Smooth muscle cell (in vitro differentiated cells): ENCODE measurements around the gene ZNF783. TPM values are rescaled to one million over a fixed set of nuclear protein-coding genes. Genes with fewer than 3 reads are reported as not detected.
"Not testable (repeated sequence)": the region's sequence is repeated elsewhere in the genome, so short reads cannot be mapped to it uniquely, and the experiment has no call there.

ENCODE experiments used
- DNase-seq: peaks from one replicate; lab custom pipeline; 2025; ENCODE audit not compliant: unreplicated experiment; lab: John Stamatoyannopoulos, UW
- H2AFZ ChIP-seq: fragments of 200-600 bp; sonication (generic); 2 replicates; pipeline ENCODE4 v1.6.0; 2016; ENCODE audit warnings: antibody characterized with exemption, low read depth, mild to moderate bottlenecking
- H3F3A ChIP-seq: fragments of 200-600 bp; sonication (generic); 2 replicates; pipeline ENCODE4 v1.6.0; 2017; ENCODE audit warnings: antibody characterized with exemption, low read depth
- H3K27ac ChIP-seq: fragments of 200-600 bp; sonication (generic); 2 replicates; pipeline ENCODE4 v1.5.1; 2016; ENCODE audit warnings: low read depth, mild to moderate bottlenecking
- H3K27me3 ChIP-seq: fragments of 200-600 bp; sonication (generic); 2 replicates; pipeline ENCODE4 v1.6.1; 2016; ENCODE audit warnings: low read depth, mild to moderate bottlenecking
- H3K36me3 ChIP-seq: fragments of 200-600 bp; sonication (generic); 2 replicates; pipeline ENCODE4 v1.5.1; 2016; ENCODE audit warnings: low read depth
- H3K4me1 ChIP-seq: fragments of 200-600 bp; sonication (generic); 2 replicates; pipeline ENCODE4 v1.5.1; 2016; ENCODE audit warnings: low read depth
- H3K4me2 ChIP-seq: fragments of 200-600 bp; sonication (generic); 2 replicates; pipeline ENCODE4 v1.6.0; 2016; ENCODE audit warnings: mild to moderate bottlenecking
- H3K4me3 ChIP-seq: fragments of 200-600 bp; sonication (generic); 2 replicates; pipeline ENCODE4 v1.5.1; 2016; ENCODE audit warnings: mild to moderate bottlenecking
- H3K79me2 ChIP-seq: fragments of 200-600 bp; sonication (generic); 2 replicates; pipeline ENCODE4 v1.6.0; 2016; ENCODE audit warnings: low read depth, mild to moderate bottlenecking
- H3K9ac ChIP-seq: fragments of 200-600 bp; sonication (generic); 2 replicates; pipeline ENCODE4 v1.6.0; 2016; ENCODE audit warnings: low read depth
- H3K9me3 ChIP-seq: fragments of 200-600 bp; sonication (generic); replicated peaks from 2 replicates; pipeline ENCODE4 v1.5.1; 2016; ENCODE audit warnings: low read depth
- H4K20me1 ChIP-seq: fragments of 200-600 bp; sonication (generic); 2 replicates; pipeline ENCODE4 v1.6.0; 2016; ENCODE audit warnings: low read depth
- WGBS: methylation state at CpG from one replicate; pipeline ENCODE4 v1.1.7; 2016; ENCODE audit warnings: low lambda C conversion rate; 5-methylcytosine and 5-hydroxymethylcytosine counted together
- polyA plus RNA-seq: library from polyadenylated mRNA; unstranded; fragments of >200 nt; fragmentation: Nextera tagmentation; extraction: Ambion mirVana; gene quantifications from 2 replicates; pipeline ENCODE4 v1.2.1, GENCODE V29; 2016
- total RNA-seq: library from RNA; depleted of rRNA; stranded (reverse); fragments of >200 nt; gene quantifications from 2 replicates; pipeline ENCODE4 v1.2.3, GENCODE V29; 2014
- TF ChIP-seq, protein P1 (sequence below): fragments of 200-600 bp; sonication (generic); IDR thresholded peaks from 2 replicates; pipeline ENCODE4 v1.5.1; 2017; ENCODE audit warnings: borderline replicate concordance, mild to moderate bottlenecking, antibody characterized with exemption; ENCODE audit not compliant: insufficient read depth, poor library complexity, severe bottlenecking

The ZNF783 gene
- total and polyA plus RNA-seq, 2 experiments from 2014 or later, result 7.2 to 8.1 TPM

DNA sequence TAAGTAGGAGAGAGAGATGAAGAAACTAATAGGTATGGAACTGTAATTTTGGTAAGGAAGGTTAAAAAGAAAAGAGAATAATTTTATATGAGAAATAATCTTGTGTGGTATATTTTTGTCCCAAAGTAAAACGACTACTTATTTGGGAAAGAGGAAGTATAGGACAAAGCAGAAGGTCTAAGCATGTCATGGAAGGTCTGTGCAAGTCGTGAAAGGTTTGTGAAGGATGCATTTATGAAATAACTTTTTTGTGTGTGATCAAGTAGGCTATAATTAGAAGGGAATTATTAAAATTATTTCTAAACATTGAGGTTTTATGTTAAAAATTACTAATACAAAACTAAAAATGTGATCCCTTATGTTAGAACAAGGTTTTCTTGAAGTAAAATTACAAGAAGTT is 63.3 kb downstream of the ZNF783 start:
- Histone ChIP-seq H3K27ac (no peak overlapping the region), H3K27me3 (no peaks in the 10 kb centered on the region), H3K4me2 (no peak overlapping the region), H3K9ac (no peak overlapping the region), H3K4me1 (no peaks in the 10 kb centered on the region), H3F3A (no peaks in the 10 kb centered on the region), H3K36me3 (no peaks in the 10 kb centered on the region), H4K20me1 (no peaks in the 10 kb centered on the region), H3K79me2 (no peaks in the 10 kb centered on the region), H2AFZ (no peak overlapping the region), H3K9me3 (no peaks in the 10 kb centered on the region), H3K4me3 (no peak overlapping the region)
- TF ChIP-seq, protein P1, sequence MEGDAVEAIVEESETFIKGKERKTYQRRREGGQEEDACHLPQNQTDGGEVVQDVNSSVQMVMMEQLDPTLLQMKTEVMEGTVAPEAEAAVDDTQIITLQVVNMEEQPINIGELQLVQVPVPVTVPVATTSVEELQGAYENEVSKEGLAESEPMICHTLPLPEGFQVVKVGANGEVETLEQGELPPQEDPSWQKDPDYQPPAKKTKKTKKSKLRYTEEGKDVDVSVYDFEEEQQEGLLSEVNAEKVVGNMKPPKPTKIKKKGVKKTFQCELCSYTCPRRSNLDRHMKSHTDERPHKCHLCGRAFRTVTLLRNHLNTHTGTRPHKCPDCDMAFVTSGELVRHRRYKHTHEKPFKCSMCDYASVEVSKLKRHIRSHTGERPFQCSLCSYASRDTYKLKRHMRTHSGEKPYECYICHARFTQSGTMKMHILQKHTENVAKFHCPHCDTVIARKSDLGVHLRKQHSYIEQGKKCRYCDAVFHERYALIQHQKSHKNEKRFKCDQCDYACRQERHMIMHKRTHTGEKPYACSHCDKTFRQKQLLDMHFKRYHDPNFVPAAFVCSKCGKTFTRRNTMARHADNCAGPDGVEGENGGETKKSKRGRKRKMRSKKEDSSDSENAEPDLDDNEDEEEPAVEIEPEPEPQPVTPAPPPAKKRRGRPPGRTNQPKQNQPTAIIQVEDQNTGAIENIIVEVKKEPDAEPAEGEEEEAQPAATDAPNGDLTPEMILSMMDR, result no peak
- 58% methylated on average over 2 of the region's 2 CpGs for WGBS
- DNase-seq, result no peak

DNA sequence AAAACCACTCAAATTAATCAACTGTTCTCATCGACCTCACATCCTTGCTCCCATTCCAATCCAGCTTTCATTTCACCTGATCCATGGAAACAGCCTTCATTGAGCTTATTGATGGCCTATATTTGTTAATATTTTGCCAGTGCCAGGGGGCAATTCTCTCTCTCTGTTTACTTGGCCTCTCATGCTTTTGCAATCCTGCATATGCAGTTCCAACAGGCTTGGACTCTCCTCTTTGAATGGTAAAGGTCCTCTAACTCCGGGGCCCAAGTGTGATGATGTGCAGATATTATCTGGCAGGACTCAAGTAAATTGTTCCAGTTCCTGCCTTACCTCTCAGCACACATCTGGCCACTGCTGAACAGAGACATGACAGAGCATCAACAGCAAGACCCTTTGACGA is 67.3 kb downstream of the ZNF783 start:
- no peaks in the 10 kb centered on the region for H3K27me3 ChIP-seq
- no peaks in the 10 kb centered on the region for H3F3A ChIP-seq
- no peaks in the 10 kb centered on the region for H3K79me2 ChIP-seq
- 54% methylated on average over 3 of the region's 3 CpGs for WGBS
- no peak overlapping the region for H3K9ac ChIP-seq
- no peaks in the 10 kb centered on the region for H4K20me1 ChIP-seq
- no peaks in the 10 kb centered on the region for H3K4me1 ChIP-seq
- H3K9me3 ChIP-seq, result no peaks in the 10 kb centered on the region
- no peak overlapping the region for H3K27ac ChIP-seq
- no peaks in the 10 kb centered on the region for H3K36me3 ChIP-seq
- H3K4me3 ChIP-seq, result no peak overlapping the region
- DNase-seq, result no peak
- TF ChIP-seq, protein P1, result no peak
- H2AFZ ChIP-seq, result no peak overlapping the region
- H3K4me2 ChIP-seq, result no peak overlapping the region

- H3K27ac ChIP-seq, result no peak overlapping the region
- H4K20me1 ChIP-seq, result no peaks in the 10 kb centered on the region
- H3K9me3 ChIP-seq, result no peaks in the 10 kb centered on the region
- H3K36me3 ChIP-seq, result no peaks in the 10 kb centered on the region
- no peaks in the 10 kb centered on the region for H3K4me1 ChIP-seq
- H3F3A ChIP-seq, result no peaks in the 10 kb centered on the region
- H3K4me2 ChIP-seq, result no peak overlapping the region
- no peak overlapping the region for H3K4me3 ChIP-seq
- 87% methylated on average over 3 of the region's 3 CpGs for WGBS
- no peaks in the 10 kb centered on the region for H3K27me3 ChIP-seq
- no peaks in the 10 kb centered on the region for H3K79me2 ChIP-seq
- no peak overlapping the region for H3K9ac ChIP-seq
- TF ChIP-seq, protein P1, result no peak
- no peak for DNase-seq
- no peak overlapping the region for H2AFZ ChIP-seq
Observed at GRCh38 chr7:149329766-149330334, 67.9 kb downstream of the ZNF783 start.

GRCh38 chr7:149330914-149331567 is 69.0 kb downstream of the ZNF783 start:
- Histone ChIP-seq H3K4me1 (no peaks in the 10 kb centered on the region), H3K4me3 (no peak overlapping the region), H2AFZ (no peak overlapping the region), H3K9ac (no peak overlapping the region), H4K20me1 (no peaks in the 10 kb centered on the region), H3F3A (no peaks in the 10 kb centered on the region), H3K4me2 (no peak overlapping the region), H3K9me3 (no peaks in the 10 kb centered on the region), H3K27ac (no peak overlapping the region), H3K79me2 (no peaks in the 10 kb centered on the region), H3K27me3 (no peaks in the 10 kb centered on the region), H3K36me3 (no peaks in the 10 kb centered on the region)
- no peak for DNase-seq
- 95% methylated on average over 2 of the region's 2 CpGs for WGBS
- TF ChIP-seq, protein P1, result no peak

DNA sequence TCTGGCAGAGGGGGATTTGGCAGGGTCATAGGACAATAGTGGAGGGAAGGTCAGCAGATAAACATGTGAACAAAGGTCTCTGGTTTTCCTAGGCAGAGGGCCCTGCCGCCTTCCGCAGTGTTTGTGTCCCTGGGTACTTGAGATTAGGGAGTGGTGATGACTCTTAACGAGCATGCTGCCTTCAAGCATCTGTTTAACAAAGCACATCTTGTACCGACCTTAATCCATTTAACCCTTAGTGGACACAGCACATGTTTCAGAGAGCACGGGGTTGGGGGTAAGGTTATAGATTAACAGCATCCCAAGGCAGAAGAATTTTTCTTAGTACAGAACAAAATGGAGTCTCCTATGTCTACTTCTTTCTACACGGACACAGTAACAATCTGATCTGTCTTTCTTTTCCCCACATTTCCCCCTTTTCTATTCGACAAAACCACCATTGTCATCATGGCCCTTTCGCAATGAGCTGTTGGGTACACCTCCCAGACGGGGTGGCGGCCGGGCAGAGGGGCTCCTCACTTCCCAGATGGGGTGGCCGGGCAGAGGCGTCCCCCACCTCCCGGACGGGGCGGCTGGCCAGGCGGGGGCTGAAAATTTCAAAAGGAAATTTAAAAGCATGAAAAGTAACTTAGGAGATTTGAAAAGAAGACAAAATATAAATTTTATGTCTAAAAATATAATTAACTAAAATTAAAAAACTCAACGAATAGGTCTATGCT is 70.8 kb downstream of the ZNF783 start:
- not testable (repeated sequence) for H3K27me3 ChIP-seq, H3K79me2 ChIP-seq, H3K9me3 ChIP-seq, H2AFZ ChIP-seq, H3K4me2 ChIP-seq, DNase-seq, H3F3A ChIP-seq, H3K27ac ChIP-seq, H3K4me3 ChIP-seq, H3K4me1 ChIP-seq, H3K36me3 ChIP-seq, H3K9ac ChIP-seq, H4K20me1 ChIP-seq
- WGBS, result 83% methylated on average over 16 of the region's 18 CpGs
